Measurements from ENCODE around the gene TMEM213. TPM values are rescaled to one million over a fixed set of nuclear protein-coding genes. Genes with fewer than 3 reads are reported as not detected.

TMEM213 gene
- total and polyA plus RNA-seq, 2 donors (not counting 1 experiment from before 2014, with no cell fraction given), result not detected

GRCh38 chr7:138825049-138825721 is 27.4 kb downstream of the TMEM213 start:
- H3K9me3 ChIP-seq (ENCODE audit: control insufficient read depth, insufficient read depth, low read depth, low read length), result no peaks in the 10 kb centered on the region

GRCh38 chr7:138828302-138828701 is 30.5 kb downstream of the TMEM213 start:
- Histone ChIP-seq H3K9ac (ENCODE audit: insufficient read depth, low read length) (no peak overlapping the region), H3K4me3 (replicated peaks in 1 of 4; ENCODE audit: control extremely low read depth in 1 of 4, insufficient read depth in 1 of 4, low read depth in 3 of 4, low read length in 4 of 4) (no peak overlapping the region), H4K20me1 (ENCODE audit: control insufficient read depth, extremely low read depth, insufficient read depth, low read length) (no peaks in the 10 kb centered on the region), H3K79me2 (ENCODE audit: control insufficient read depth, insufficient read depth, low read length) (no peaks in the 10 kb centered on the region), H3K27ac (ENCODE audit: insufficient read depth, low read length) (no peak overlapping the region), H3K27me3 (ENCODE audit: control insufficient read depth, insufficient read depth, low read length) (no peaks in the 10 kb centered on the region), H3K4me2 (ENCODE audit: extremely low read depth, insufficient read depth, low read length) (no peak overlapping the region), H3K4me1 (ENCODE audit: control insufficient read depth, extremely low read depth, insufficient read depth, low read length) (no peaks in the 10 kb centered on the region), H3K36me3 (ENCODE audit: control insufficient read depth, insufficient read depth, low read length) (no peaks in the 10 kb centered on the region), H2AFZ (ENCODE audit: low read length) (no peak overlapping the region), H3K9me3 (ENCODE audit: control insufficient read depth, insufficient read depth, low read depth, low read length) (no peaks in the 10 kb centered on the region)
- TF ChIP-seq CTCF (conservative IDR thresholded peaks at IDR 0.05 in 1 of 2, IDR thresholded peaks at IDR 0.05 in 1 of 2; ENCODE audit: low read depth in 1 of 2, low read length in 2 of 2) (no peak), EZH2 (IDR thresholded peaks at IDR 0.05; ENCODE audit: low read length, missing control alignments) (no peak)
- no peak for DNase-seq (ENCODE audit: low read depth in 2 of 2)

More at GRCh38 chr7:138825049-138825721, 27.4 kb downstream of the TMEM213 start:
- no peak overlapping the region for H3K4me2 ChIP-seq (ENCODE audit: extremely low read depth, insufficient read depth, low read length)
- H3K9ac ChIP-seq (ENCODE audit: insufficient read depth, low read length), result no peak overlapping the region
- H3K79me2 ChIP-seq (ENCODE audit: control insufficient read depth, insufficient read depth, low read length), result no peaks in the 10 kb centered on the region
- no peak for DNase-seq (ENCODE audit: low read depth in 2 of 2)
- no peak for TF ChIP-seq CTCF (conservative IDR thresholded peaks at IDR 0.05 in 1 of 2, IDR thresholded peaks at IDR 0.05 in 1 of 2; ENCODE audit: low read depth in 1 of 2, low read length in 2 of 2)
- no peak for TF ChIP-seq EZH2 (IDR thresholded peaks at IDR 0.05; ENCODE audit: low read length, missing control alignments)
- no peaks in the 10 kb centered on the region for H3K4me1 ChIP-seq (ENCODE audit: control insufficient read depth, extremely low read depth, insufficient read depth, low read length)
- no peak overlapping the region for H3K27ac ChIP-seq (ENCODE audit: insufficient read depth, low read length)
- no peak overlapping the region for H2AFZ ChIP-seq (ENCODE audit: low read length)
- no peak overlapping the region for H3K4me3 ChIP-seq (replicated peaks in 1 of 4; ENCODE audit: control extremely low read depth in 1 of 4, insufficient read depth in 1 of 4, low read depth in 3 of 4, low read length in 4 of 4)
- no peaks in the 10 kb centered on the region for H3K27me3 ChIP-seq (ENCODE audit: control insufficient read depth, insufficient read depth, low read length)
- no peaks in the 10 kb centered on the region for H3K36me3 ChIP-seq (ENCODE audit: control insufficient read depth, insufficient read depth, low read length)
- H4K20me1 ChIP-seq (ENCODE audit: control insufficient read depth, extremely low read depth, insufficient read depth, low read length), result no peaks in the 10 kb centered on the region

- Histone ChIP-seq H3K27ac (ENCODE audit: insufficient read depth, low read length) (no peak overlapping the region), H2AFZ (ENCODE audit: low read length) (no peak overlapping the region), H3K36me3 (ENCODE audit: control insufficient read depth, insufficient read depth, low read length) (no peaks in the 10 kb centered on the region), H3K9ac (ENCODE audit: insufficient read depth, low read length) (no peak overlapping the region), H3K9me3 (ENCODE audit: control insufficient read depth, insufficient read depth, low read depth, low read length) (no peaks in the 10 kb centered on the region), H3K79me2 (ENCODE audit: control insufficient read depth, insufficient read depth, low read length) (no peaks in the 10 kb centered on the region), H3K27me3 (ENCODE audit: control insufficient read depth, insufficient read depth, low read length) (no peaks in the 10 kb centered on the region), H4K20me1 (ENCODE audit: control insufficient read depth, extremely low read depth, insufficient read depth, low read length) (no peaks in the 10 kb centered on the region), H3K4me2 (ENCODE audit: extremely low read depth, insufficient read depth, low read length) (no peak overlapping the region), H3K4me3 (replicated peaks in 1 of 4; ENCODE audit: control extremely low read depth in 1 of 4, insufficient read depth in 1 of 4, low read depth in 3 of 4, low read length in 4 of 4) (no peak overlapping the region), H3K4me1 (ENCODE audit: control insufficient read depth, extremely low read depth, insufficient read depth, low read length) (no peaks in the 10 kb centered on the region)
- TF ChIP-seq EZH2 (IDR thresholded peaks at IDR 0.05; ENCODE audit: low read length, missing control alignments) (no peak), CTCF (conservative IDR thresholded peaks at IDR 0.05 in 1 of 2, IDR thresholded peaks at IDR 0.05 in 1 of 2; ENCODE audit: low read depth in 1 of 2, low read length in 2 of 2) (no peak)
- no peak for DNase-seq (ENCODE audit: low read depth in 2 of 2)
Measured at GRCh38 chr7:138829335-138829734, 31.5 kb downstream of the TMEM213 start.
